ENCODE measurements around the gene DCP1B.

The DCP1B gene

GRCh38 chr12:2018391-2018790, 14.1 kb upstream of the DCP1B start:
- Histone ChIP-seq H3K27ac (ENCODE audit: insufficient read depth, low read length, poor library complexity, severe bottlenecking) (no peak overlapping the region), H3K27me3 (replicated peaks; ENCODE audit: control insufficient read depth, insufficient read depth, low read length, poor library complexity, severe bottlenecking) (no peaks in the 10 kb centered on the region), H3K36me3 (ENCODE audit: control insufficient read depth, insufficient read depth, low read length) (no peaks in the 10 kb centered on the region), H3K4me3 (ENCODE audit: insufficient read depth, low read depth, low read length, poor library complexity, severe bottlenecking) (no peak overlapping the region), H3K4me1 (ENCODE audit: control insufficient read depth, insufficient read depth, low read length, poor library complexity, severe bottlenecking) (no peaks in the 10 kb centered on the region), H3K9me3 (ENCODE audit: control insufficient read depth, low read length) (no peaks in the 10 kb centered on the region)
- DNase-seq = no peak

GRCh38 chr12:2017546-2018337, 13.5 kb upstream of the DCP1B start:
- no peak for DNase-seq
- no peaks in the 10 kb centered on the region for H3K36me3 ChIP-seq (ENCODE audit: control insufficient read depth, insufficient read depth, low read length)
- no peak overlapping the region for H3K4me3 ChIP-seq (ENCODE audit: insufficient read depth, low read depth, low read length, poor library complexity, severe bottlenecking)
- no peaks in the 10 kb centered on the region for H3K9me3 ChIP-seq (ENCODE audit: control insufficient read depth, low read length)
- H3K4me1 ChIP-seq (ENCODE audit: control insufficient read depth, insufficient read depth, low read length, poor library complexity, severe bottlenecking) = no peaks in the 10 kb centered on the region
- H3K27ac ChIP-seq (ENCODE audit: insufficient read depth, low read length, poor library complexity, severe bottlenecking) = no peak overlapping the region
- H3K27me3 ChIP-seq (replicated peaks; ENCODE audit: control insufficient read depth, insufficient read depth, low read length, poor library complexity, severe bottlenecking) = no peaks in the 10 kb centered on the region

GRCh38 chr12:2016862-2017545, 12.7 kb upstream of the DCP1B start:
- no peak for DNase-seq
- no peak overlapping the region for H3K4me3 ChIP-seq (ENCODE audit: insufficient read depth, low read depth, low read length, poor library complexity, severe bottlenecking)
- no peaks in the 10 kb centered on the region for H3K4me1 ChIP-seq (ENCODE audit: control insufficient read depth, insufficient read depth, low read length, poor library complexity, severe bottlenecking)
- no peaks in the 10 kb centered on the region for H3K27me3 ChIP-seq (replicated peaks; ENCODE audit: control insufficient read depth, insufficient read depth, low read length, poor library complexity, severe bottlenecking)
- H3K36me3 ChIP-seq (ENCODE audit: control insufficient read depth, insufficient read depth, low read length) = no peaks in the 10 kb centered on the region
- H3K27ac ChIP-seq (ENCODE audit: insufficient read depth, low read length, poor library complexity, severe bottlenecking) = no peak overlapping the region
- H3K9me3 ChIP-seq (ENCODE audit: control insufficient read depth, low read length) = no peaks in the 10 kb centered on the region

- H3K4me1 ChIP-seq (ENCODE audit: control insufficient read depth, insufficient read depth, low read length, poor library complexity, severe bottlenecking) = no peaks in the 10 kb centered on the region
- no peak overlapping the region for H3K4me3 ChIP-seq (ENCODE audit: insufficient read depth, low read depth, low read length, poor library complexity, severe bottlenecking)
- no peaks in the 10 kb centered on the region for H3K36me3 ChIP-seq (ENCODE audit: control insufficient read depth, insufficient read depth, low read length)
- DNase-seq = no peak
- H3K27me3 ChIP-seq (replicated peaks; ENCODE audit: control insufficient read depth, insufficient read depth, low read length, poor library complexity, severe bottlenecking) = no peaks in the 10 kb centered on the region
- H3K9me3 ChIP-seq (ENCODE audit: control insufficient read depth, low read length) = no peaks in the 10 kb centered on the region
- H3K27ac ChIP-seq (ENCODE audit: insufficient read depth, low read length, poor library complexity, severe bottlenecking) = no peak overlapping the region
Observed at GRCh38 chr12:2014231-2014630, 10.0 kb upstream of the DCP1B start.

- DNase-seq = no peak
Observed at GRCh38 chr12:2013527-2014223, 9.4 kb upstream of the DCP1B start.

GRCh38 chr12:2013086-2013485, 8.8 kb upstream of the DCP1B start:
- DNase-seq = no peak
- Histone ChIP-seq H3K27ac (ENCODE audit: insufficient read depth, low read length, poor library complexity, severe bottlenecking) (no peak overlapping the region), H3K4me3 (ENCODE audit: insufficient read depth, low read depth, low read length, poor library complexity, severe bottlenecking) (no peak overlapping the region), H3K27me3 (replicated peaks; ENCODE audit: control insufficient read depth, insufficient read depth, low read length, poor library complexity, severe bottlenecking) (no peaks in the 10 kb centered on the region), H3K36me3 (ENCODE audit: control insufficient read depth, insufficient read depth, low read length) (no peaks in the 10 kb centered on the region), H3K4me1 (ENCODE audit: control insufficient read depth, insufficient read depth, low read length, poor library complexity, severe bottlenecking) (no peaks in the 10 kb centered on the region), H3K9me3 (ENCODE audit: control insufficient read depth, low read length) (no peaks in the 10 kb centered on the region)

More at GRCh38 chr12:2013527-2014223, 9.4 kb upstream of the DCP1B start:
- H3K4me3 ChIP-seq (ENCODE audit: insufficient read depth, low read depth, low read length, poor library complexity, severe bottlenecking) = no peak overlapping the region
- H3K4me1 ChIP-seq (ENCODE audit: control insufficient read depth, insufficient read depth, low read length, poor library complexity, severe bottlenecking) = no peaks in the 10 kb centered on the region
- no peak overlapping the region for H3K27ac ChIP-seq (ENCODE audit: insufficient read depth, low read length, poor library complexity, severe bottlenecking)
- H3K36me3 ChIP-seq (ENCODE audit: control insufficient read depth, insufficient read depth, low read length) = no peaks in the 10 kb centered on the region
- no peaks in the 10 kb centered on the region for H3K27me3 ChIP-seq (replicated peaks; ENCODE audit: control insufficient read depth, insufficient read depth, low read length, poor library complexity, severe bottlenecking)
- no peaks in the 10 kb centered on the region for H3K9me3 ChIP-seq (ENCODE audit: control insufficient read depth, low read length)

GRCh38 chr12:2011643-2012607, 7.7 kb upstream of the DCP1B start:
- Histone ChIP-seq H3K4me3 (ENCODE audit: insufficient read depth, low read depth, low read length, poor library complexity, severe bottlenecking) (no peak overlapping the region), H3K27me3 (replicated peaks; ENCODE audit: control insufficient read depth, insufficient read depth, low read length, poor library complexity, severe bottlenecking) (no peaks in the 10 kb centered on the region), H3K4me1 (ENCODE audit: control insufficient read depth, insufficient read depth, low read length, poor library complexity, severe bottlenecking) (no peaks in the 10 kb centered on the region), H3K9me3 (ENCODE audit: control insufficient read depth, low read length) (no peaks in the 10 kb centered on the region), H3K27ac (ENCODE audit: insufficient read depth, low read length, poor library complexity, severe bottlenecking) (no peak overlapping the region), H3K36me3 (ENCODE audit: control insufficient read depth, insufficient read depth, low read length) (no peaks in the 10 kb centered on the region)
- no peak for DNase-seq

- H3K4me1 ChIP-seq (ENCODE audit: control insufficient read depth, insufficient read depth, low read length, poor library complexity, severe bottlenecking) = no peaks in the 10 kb centered on the region
Observed at GRCh38 chr12:2009623-2010022, 5.4 kb upstream of the DCP1B start.

GRCh38 chr12:2008677-2009076, 4.4 kb upstream of the DCP1B start:
- Histone ChIP-seq H3K9me3 (ENCODE audit: control insufficient read depth, low read length) (no peaks in the 10 kb centered on the region), H3K4me1 (ENCODE audit: control insufficient read depth, insufficient read depth, low read length, poor library complexity, severe bottlenecking) (peaks cover under 1% of the 10 kb centered on the region), H3K36me3 (ENCODE audit: control insufficient read depth, insufficient read depth, low read length) (no peaks in the 10 kb centered on the region), H3K27ac (ENCODE audit: insufficient read depth, low read length, poor library complexity, severe bottlenecking) (no peak overlapping the region), H3K4me3 (ENCODE audit: insufficient read depth, low read depth, low read length, poor library complexity, severe bottlenecking) (no peak overlapping the region), H3K27me3 (replicated peaks; ENCODE audit: control insufficient read depth, insufficient read depth, low read length, poor library complexity, severe bottlenecking) (no peaks in the 10 kb centered on the region)
- DNase-seq = no peak

More at GRCh38 chr12:2009623-2010022, 5.4 kb upstream of the DCP1B start:
- no peak for DNase-seq
- no peaks in the 10 kb centered on the region for H3K27me3 ChIP-seq (replicated peaks; ENCODE audit: control insufficient read depth, insufficient read depth, low read length, poor library complexity, severe bottlenecking)
- no peaks in the 10 kb centered on the region for H3K36me3 ChIP-seq (ENCODE audit: control insufficient read depth, insufficient read depth, low read length)
- no peak overlapping the region for H3K4me3 ChIP-seq (ENCODE audit: insufficient read depth, low read depth, low read length, poor library complexity, severe bottlenecking)
- H3K27ac ChIP-seq (ENCODE audit: insufficient read depth, low read length, poor library complexity, severe bottlenecking) = no peak overlapping the region
- H3K9me3 ChIP-seq (ENCODE audit: control insufficient read depth, low read length) = no peaks in the 10 kb centered on the region
